Bronchial epithelial cell (primary cell): Measurements from ENCODE around the gene PRTN3. TPM values are rescaled to one million over a fixed set of nuclear protein-coding genes. Genes with fewer than 3 reads are reported as not detected.
A peak's percentile ranks its signal among the peaks of the same experiment; 100 is the strongest.
"Not testable (repeated sequence)": the region's sequence is repeated elsewhere in the genome, so short reads cannot be mapped to it uniquely, and the experiment has no call there.

Source experiments
- DNase-seq: peaks from one replicate; pipeline ENCODE4 v3.0.0-alpha.2; 2010; ENCODE audit warnings: low read depth
- FAIRE-seq: peaks from 2 replicates; lab custom pipeline; 2011; peaks lifted over from hg19 to GRCh38; lab: Jason Lieb, UNC
- H3K27me3 ChIP-seq: 2 replicates; pipeline ENCODE4 v1.5.1; 2011; ENCODE audit warnings: low read length; ENCODE audit not compliant: control insufficient read depth, insufficient read depth
- H3K36me3 ChIP-seq: 2 replicates; pipeline ENCODE4 v1.5.1; 2011; ENCODE audit warnings: low read length; ENCODE audit not compliant: control insufficient read depth, insufficient read depth
- H3K4me3 ChIP-seq: 2 replicates; pipeline ENCODE4 v1.5.1; 2011; ENCODE audit warnings: mild to moderate bottlenecking, low read depth, low read length, control low read depth
- total RNA-seq: library from RNA; depleted of rRNA; stranded (reverse); fragments of >200 nt; gene quantifications from 2 replicates; pipeline ENCODE4 v1.2.1, GENCODE V29; 2014
- TF ChIP-seq, protein P1 (sequence below): IDR thresholded peaks from 2 replicates; pipeline ENCODE4 v1.5.1; 2011; ENCODE audit warnings: mild to moderate bottlenecking, moderate library complexity, low read length, control low read depth, inconsistent platforms; ENCODE audit not compliant: insufficient read depth, severe bottlenecking

Gene PRTN3
- total RNA-seq, 1 donor from 2014 or later: not detected

GRCh38 chr19:890831-891230, 50.0 kb downstream of the PRTN3 start:
- Histone ChIP-seq H3K4me3 (no peak overlapping the region), H3K27me3 (no peaks in the 10 kb centered on the region), H3K36me3 (peaks cover 15% of the 10 kb centered on the region)
- TF ChIP-seq, protein P1, sequence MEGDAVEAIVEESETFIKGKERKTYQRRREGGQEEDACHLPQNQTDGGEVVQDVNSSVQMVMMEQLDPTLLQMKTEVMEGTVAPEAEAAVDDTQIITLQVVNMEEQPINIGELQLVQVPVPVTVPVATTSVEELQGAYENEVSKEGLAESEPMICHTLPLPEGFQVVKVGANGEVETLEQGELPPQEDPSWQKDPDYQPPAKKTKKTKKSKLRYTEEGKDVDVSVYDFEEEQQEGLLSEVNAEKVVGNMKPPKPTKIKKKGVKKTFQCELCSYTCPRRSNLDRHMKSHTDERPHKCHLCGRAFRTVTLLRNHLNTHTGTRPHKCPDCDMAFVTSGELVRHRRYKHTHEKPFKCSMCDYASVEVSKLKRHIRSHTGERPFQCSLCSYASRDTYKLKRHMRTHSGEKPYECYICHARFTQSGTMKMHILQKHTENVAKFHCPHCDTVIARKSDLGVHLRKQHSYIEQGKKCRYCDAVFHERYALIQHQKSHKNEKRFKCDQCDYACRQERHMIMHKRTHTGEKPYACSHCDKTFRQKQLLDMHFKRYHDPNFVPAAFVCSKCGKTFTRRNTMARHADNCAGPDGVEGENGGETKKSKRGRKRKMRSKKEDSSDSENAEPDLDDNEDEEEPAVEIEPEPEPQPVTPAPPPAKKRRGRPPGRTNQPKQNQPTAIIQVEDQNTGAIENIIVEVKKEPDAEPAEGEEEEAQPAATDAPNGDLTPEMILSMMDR: no peak
- FAIRE-seq (no peak), DNase-seq (no peak)

- peaks cover 11% of the 10 kb centered on the region for H3K36me3 ChIP-seq
- DNase-seq, FAIRE-seq, H3K27me3 ChIP-seq: not testable (repeated sequence)
- H3K4me3 ChIP-seq: peak overlapping the region; percentile 80
Measured at GRCh38 chr19:891421-892200, 50.8 kb downstream of the PRTN3 start.

DNA sequence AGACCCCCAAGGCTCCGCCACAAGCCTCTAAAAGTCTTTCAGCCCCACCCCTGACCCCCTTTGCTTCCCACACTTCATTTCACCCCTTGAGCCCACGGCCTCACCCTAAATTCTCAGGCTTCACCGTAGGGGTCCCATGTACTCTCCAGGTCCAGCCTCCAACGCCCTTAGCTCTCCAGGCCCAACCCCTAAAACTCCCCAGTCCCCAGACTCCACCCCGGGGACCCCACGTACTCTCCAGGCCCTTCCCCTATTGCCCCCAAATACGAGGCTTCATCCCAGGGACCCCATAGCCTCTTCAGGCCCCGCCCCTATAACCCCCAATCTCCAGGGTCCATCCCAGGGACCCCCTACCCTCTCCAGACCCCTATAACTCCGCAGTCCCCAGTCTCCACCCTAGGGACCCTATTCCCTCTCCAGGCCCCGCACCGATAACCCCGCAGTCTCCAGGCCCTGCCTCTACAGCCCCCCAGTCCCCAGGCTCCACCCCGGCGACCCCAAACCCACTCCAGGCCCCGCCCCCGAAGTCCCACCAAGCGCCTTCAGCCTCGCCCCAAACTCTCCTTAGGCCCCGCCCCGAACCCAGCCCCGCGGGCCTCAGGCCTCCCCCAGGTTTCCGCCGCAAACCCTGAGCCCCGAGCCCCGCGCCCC, 51.6 kb downstream of the PRTN3 start:
- H3K4me3 ChIP-seq: peak overlapping the region; percentile 80
- DNase-seq: no peak
- peaks cover 13% of the 10 kb centered on the region for H3K36me3 ChIP-seq
- FAIRE-seq: no peak
- no peaks in the 10 kb centered on the region for H3K27me3 ChIP-seq
- TF ChIP-seq, protein P1: no peak

DNA sequence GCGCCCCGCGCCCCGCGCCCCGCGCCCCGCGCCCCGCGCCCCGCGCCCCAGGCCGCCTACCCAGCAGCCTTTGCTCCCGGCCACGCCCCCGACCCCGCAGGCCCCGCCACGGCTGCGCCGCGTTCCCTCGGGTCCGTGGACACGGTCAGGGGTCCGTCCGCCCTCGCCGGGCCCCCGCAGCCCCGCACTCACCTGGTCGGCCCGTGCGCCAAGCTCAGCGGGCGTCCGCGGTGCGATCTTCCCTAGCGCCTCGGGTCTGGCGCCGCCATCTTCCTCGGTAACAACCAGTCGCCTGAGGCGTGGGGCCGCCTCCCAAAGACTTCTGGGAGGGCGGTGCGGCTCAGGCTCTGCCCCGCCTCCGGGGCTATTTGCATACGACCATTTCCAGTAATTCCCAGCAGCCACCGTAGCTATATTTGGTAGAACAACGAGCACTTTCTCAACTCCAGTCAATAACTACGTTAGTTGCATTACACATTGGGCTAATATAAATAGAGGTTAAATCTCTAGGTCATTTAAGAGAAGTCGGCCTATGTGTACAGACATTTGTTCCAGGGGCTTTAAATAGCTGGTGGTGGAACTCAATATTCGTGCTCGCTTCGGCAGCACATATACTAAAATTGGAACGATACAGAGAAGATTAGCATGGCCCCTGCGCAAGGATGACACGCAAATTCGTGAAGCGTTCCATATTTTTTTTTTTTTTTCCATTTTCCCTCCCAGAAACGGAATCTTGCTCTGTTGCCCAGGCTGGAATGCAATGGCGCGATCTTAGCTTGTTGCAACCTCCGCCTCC, 52.3 kb downstream of the PRTN3 start, which contains the start of the genes MED16 and RNU6-9:
Gene MED16, minus strand, starts transcription at position 294 of the 796 bp plus-strand sequence. CDS start 2,056 bp downstream, outside the sequence.
Gene RNU6-9, plus strand, starts transcription at position 591 of the 796 bp plus-strand sequence.
- Histone ChIP-seq H3K27me3 (no peaks in the 10 kb centered on the region), H3K36me3 (peaks cover 16% of the 10 kb centered on the region), H3K4me3 (peak within 1 kb of the TSS; percentile 80)
- TF ChIP-seq, protein P1: no peak
- DNase-seq: peak; percentile 82
- FAIRE-seq: no peak

GRCh38 chr19:896434-896833, 55.6 kb downstream of the PRTN3 start:
- no peak for FAIRE-seq
- Histone ChIP-seq H3K36me3 (peaks cover 18% of the 10 kb centered on the region), H3K27me3 (no peaks in the 10 kb centered on the region), H3K4me3 (no peak overlapping the region)
- no peak for DNase-seq
- TF ChIP-seq, protein P1: no peak
